Endothelial cell of umbilical vein (primary cell): ENCODE results near the gene SIRPA. TPM values are rescaled to one million over a fixed set of nuclear protein-coding genes. Genes with fewer than 3 reads are reported as not detected.

Experiments
- BruUV-seq: library from RNA; stranded (reverse); fragments of 400-500 nt; replicated peaks from 2 replicates; lab custom pipeline; 2021; lab: Mats Ljungman, UMichigan
- CTCF ChIA-PET: fragments of 300-600, 350-600 bp; sonication (Branson Sonifier 250); formaldehyde crosslinking; loops from one replicate; lab custom pipeline; 2021; ENCODE audit warnings: antibody characterized with exemption, inconsistent platforms; lab: Charles Lee
- POLR2A ChIA-PET: fragments of 300-600, 350-600 bp; sonication (Branson Sonifier 250); formaldehyde crosslinking; loops from one replicate; lab custom pipeline; 2021; ENCODE audit warnings: antibody characterized with exemption, inconsistent platforms; lab: Charles Lee
- DNase-seq: peaks from one replicate; pipeline ENCODE4 v3.0.0-alpha.2; 2011; ENCODE audit warnings: low read depth, low spot score
- FAIRE-seq: peaks from 2 replicates; lab custom pipeline; 2011; peaks lifted over from hg19 to GRCh38; lab: Jason Lieb, UNC
- H2AFZ ChIP-seq: 2 replicates; pipeline ENCODE4 v1.6.0; 2012; ENCODE audit warnings: low read depth, low read length, control low read depth, inconsistent platforms
- H3K27ac ChIP-seq: 2 replicates; pipeline ENCODE4 v1.5.1; 2011; ENCODE audit warnings: low read depth, mild to moderate bottlenecking, control low read depth, low read length, moderate library complexity; ENCODE audit not compliant: insufficient read depth
- H3K27me3 ChIP-seq, 2 experiments: 2 replicates each; pipeline versions ENCODE4 v1.6.0 to v1.6.1; 2011; ENCODE audit warnings: low read length in 2 of 2, mixed read lengths in 1 of 2; ENCODE audit not compliant: control insufficient read depth in 2 of 2, insufficient read depth in 2 of 2
- H3K36me3 ChIP-seq, 2 experiments: 2 replicates in 1 of 2; 3 replicates in 1 of 2; pipeline ENCODE4 v1.5.1; 2011; ENCODE audit warnings: low read length in 2 of 2, mild to moderate bottlenecking in 1 of 2, moderate library complexity in 1 of 2; ENCODE audit not compliant: control insufficient read depth in 2 of 2, insufficient read depth in 2 of 2; ENCODE audit errors: extremely low read depth in 1 of 2
- H3K4me1 ChIP-seq: 3 replicates; pipeline ENCODE4 v1.5.1; 2011; ENCODE audit warnings: mild to moderate bottlenecking, low read length; ENCODE audit not compliant: control insufficient read depth, insufficient read depth; ENCODE audit errors: extremely low read depth
- H3K4me2 ChIP-seq: 2 replicates; pipeline ENCODE4 v1.6.1; 2011; ENCODE audit warnings: low read length, control low read depth, mixed read lengths; ENCODE audit not compliant: insufficient read depth
- H3K4me3 ChIP-seq, 3 experiments: fragments of 200-600 bp in 1 of 3; sonication (generic), shearing (Covaris generic) in 1 of 3; replicated peaks in 1 of 3; 2 replicates each; pipeline ENCODE4 v1.5.1; 2011 to 2016; ENCODE audit warnings: control low read depth in 3 of 3, low read length in 3 of 3, mild to moderate bottlenecking in 2 of 3, inconsistent platforms in 1 of 3, low read depth in 1 of 3, moderate library complexity in 1 of 3; ENCODE audit not compliant: insufficient read depth in 1 of 3
- H3K79me2 ChIP-seq: 2 replicates; pipeline ENCODE4 v1.6.0; 2012; ENCODE audit warnings: low read length, inconsistent platforms; ENCODE audit not compliant: control insufficient read depth, insufficient read depth
- H3K9ac ChIP-seq: replicated peaks from 2 replicates; pipeline ENCODE3; 2011; ENCODE audit warnings: low read length, control low read depth; ENCODE audit not compliant: insufficient read depth; ENCODE audit errors: extremely low read depth
- H3K9me1 ChIP-seq: replicated peaks from 3 replicates; pipeline ENCODE4 v1.6.0; 2011; ENCODE audit warnings: mild to moderate bottlenecking, low read length; ENCODE audit not compliant: control insufficient read depth, insufficient read depth; ENCODE audit errors: extremely low read depth
- H3K9me3 ChIP-seq: replicated peaks from 2 replicates; pipeline ENCODE4 v1.5.1; 2012; ENCODE audit warnings: low read length, inconsistent platforms; ENCODE audit not compliant: control insufficient read depth, insufficient read depth
- H4K20me1 ChIP-seq: replicated peaks from 2 replicates; pipeline ENCODE3; 2011; ENCODE audit warnings: mild to moderate bottlenecking, low read length; ENCODE audit not compliant: control insufficient read depth, insufficient read depth; ENCODE audit errors: extremely low read depth
- EZH2 ChIP-seq: IDR thresholded peaks from 2 replicates; pipeline ENCODE4 v1.6.1; 2012; ENCODE audit warnings: borderline replicate concordance, low read depth, mild to moderate bottlenecking, moderate library complexity, low read length, inconsistent platforms; ENCODE audit not compliant: severe bottlenecking
- FOS ChIP-seq: IDR thresholded peaks from 2 replicates; pipeline ENCODE4 v1.6.1; 2011; ENCODE audit warnings: mild to moderate bottlenecking, low read length, moderate library complexity, borderline replicate concordance; ENCODE audit not compliant: insufficient read depth
- MYC ChIP-seq: IDR thresholded peaks from one replicate; pipeline ENCODE4 v1.6.1; 2011; ENCODE audit warnings: mild to moderate bottlenecking, low read depth, low read length
- POLR2A ChIP-seq: IDR thresholded peaks from 2 replicates; pipeline ENCODE4 v1.6.1; 2012; ENCODE audit warnings: low read depth, mild to moderate bottlenecking, control low read depth, low read length
- dilution Hi-C: fragments of 300-500 bp; cut with MboI; formaldehyde crosslinking; loops from one replicate; pipeline ENCODE4 v1.15.0; 2019; ENCODE audit warnings: low sequenced_read_pairs; ENCODE audit not compliant: extremely low pct_ligation_motif_present
- intact Hi-C: fragments of 100-400 bp; cut with micrococcal nuclease; formaldehyde crosslinking; loops from one replicate; pipeline ENCODE4 v1.10.0; 2022
- polyA plus RNA-seq, 4 experiments: library from polyadenylated mRNA; depleted of rRNA in 3 of 4; stranded (reverse) in 3 of 4; unstranded in 1 of 4; fragments of >200 nt; gene quantifications; 2 replicates each; pipeline versions ENCODE4 v1.2.1 to v1.2.3, GENCODE V29; 2011 to 2012; ENCODE audit warnings: missing spikeins in 1 of 4
- total RNA-seq: library from RNA; stranded (reverse); gene quantifications from 2 replicates; pipeline ENCODE4 v1.2.3, GENCODE V29; 2021

The SIRPA gene
- total and polyA plus RNA-seq, 2 donors (not counting 3 experiments of a cell fraction or from before 2014, with no cell fraction given), result 29.9 to 59.2 TPM

- H3K4me2 ChIP-seq, result no peak overlapping the region
- intact Hi-C loops (no loop called here), dilution Hi-C loops (no loop called here)
- BruUV-seq, result no TSS peak
- H3K36me3 ChIP-seq, result peaks cover 4 to 12% of the 10 kb centered on the region in 2 experiments
- H3K9me1 ChIP-seq, result no peaks in the 10 kb centered on the region
- no peaks in the 10 kb centered on the region for H3K9me3 ChIP-seq
- ChIA-PET POLR2A (no interaction called here), CTCF (no interaction called here)
- H3K79me2 ChIP-seq, result no peaks in the 10 kb centered on the region
- H3K27me3 ChIP-seq, result no peaks in the 10 kb centered on the region
- no peaks in the 10 kb centered on the region for H4K20me1 ChIP-seq
- FAIRE-seq, result no peak
- no peak for TF ChIP-seq EZH2
- TF ChIP-seq POLR2A, result no peak
- no peak overlapping the region for H3K27ac ChIP-seq
- DNase-seq, result no peak
- no peak overlapping the region for H2AFZ ChIP-seq
- H3K4me3 ChIP-seq, result no peak overlapping the region
- H3K4me1 ChIP-seq, result no peaks in the 10 kb centered on the region
- H3K9ac ChIP-seq, result no peak overlapping the region
Measured at GRCh38 chr20:1915725-1916124, 20.5 kb downstream of the SIRPA start.

- intact Hi-C loops, result no loop called here
- dilution Hi-C loops, result no loop called here
- TF ChIP-seq MYC, result no peak
- TF ChIP-seq FOS, result no peak
Measured at GRCh38 chr20:1917786-1918185, 22.6 kb downstream of the SIRPA start.

More at GRCh38 chr20:1917786-1918185, 22.6 kb downstream of the SIRPA start:
- H3K27me3 ChIP-seq, result no peaks in the 10 kb centered on the region
- no peak overlapping the region for H2AFZ ChIP-seq
- H3K79me2 ChIP-seq, result no peaks in the 10 kb centered on the region
- CTCF ChIA-PET, result interaction anchor here (1.0 kb wide), 1 partner anchor 115 kb away, joined by 3 read pairs; no protein-coding TSS in a partner anchor
- FAIRE-seq (no peak), DNase-seq (no peak)
- no peaks in the 10 kb centered on the region for H4K20me1 ChIP-seq
- no peaks in the 10 kb centered on the region for H3K4me1 ChIP-seq
- no peaks in the 10 kb centered on the region for H3K9me1 ChIP-seq
- peaks cover 4 to 12% of the 10 kb centered on the region in 2 experiments for H3K36me3 ChIP-seq
- POLR2A ChIA-PET, result no interaction called here
- H3K27ac ChIP-seq, result no peak overlapping the region
- H3K4me3 ChIP-seq, result no peak overlapping the region
- no peak overlapping the region for H3K9ac ChIP-seq
- BruUV-seq, result no TSS peak
- no peaks in the 10 kb centered on the region for H3K9me3 ChIP-seq
- H3K4me2 ChIP-seq, result no peak overlapping the region
